Measurements from ENCODE around the gene MTAP.

DNA sequence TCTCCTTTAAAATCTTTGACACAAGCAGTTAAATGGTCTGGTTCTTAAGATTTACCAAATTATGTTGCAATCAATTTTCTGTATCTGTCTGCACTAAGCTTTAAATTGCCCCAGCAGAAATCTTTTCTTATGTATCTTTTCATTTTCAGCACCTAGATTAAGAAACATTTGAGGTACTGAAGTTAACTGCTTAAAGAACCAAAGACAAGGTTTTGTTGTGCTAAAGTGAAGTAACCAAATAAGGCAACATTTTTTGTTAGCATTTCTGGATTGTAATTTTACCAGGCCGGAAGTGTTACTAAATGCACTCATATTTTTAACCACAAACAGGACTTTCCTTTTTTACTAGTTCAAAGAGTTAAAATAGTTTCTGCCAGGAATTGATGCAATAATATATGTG is 24.1 kb upstream of the MTAP start:
- TF ChIP-seq, protein P1, sequence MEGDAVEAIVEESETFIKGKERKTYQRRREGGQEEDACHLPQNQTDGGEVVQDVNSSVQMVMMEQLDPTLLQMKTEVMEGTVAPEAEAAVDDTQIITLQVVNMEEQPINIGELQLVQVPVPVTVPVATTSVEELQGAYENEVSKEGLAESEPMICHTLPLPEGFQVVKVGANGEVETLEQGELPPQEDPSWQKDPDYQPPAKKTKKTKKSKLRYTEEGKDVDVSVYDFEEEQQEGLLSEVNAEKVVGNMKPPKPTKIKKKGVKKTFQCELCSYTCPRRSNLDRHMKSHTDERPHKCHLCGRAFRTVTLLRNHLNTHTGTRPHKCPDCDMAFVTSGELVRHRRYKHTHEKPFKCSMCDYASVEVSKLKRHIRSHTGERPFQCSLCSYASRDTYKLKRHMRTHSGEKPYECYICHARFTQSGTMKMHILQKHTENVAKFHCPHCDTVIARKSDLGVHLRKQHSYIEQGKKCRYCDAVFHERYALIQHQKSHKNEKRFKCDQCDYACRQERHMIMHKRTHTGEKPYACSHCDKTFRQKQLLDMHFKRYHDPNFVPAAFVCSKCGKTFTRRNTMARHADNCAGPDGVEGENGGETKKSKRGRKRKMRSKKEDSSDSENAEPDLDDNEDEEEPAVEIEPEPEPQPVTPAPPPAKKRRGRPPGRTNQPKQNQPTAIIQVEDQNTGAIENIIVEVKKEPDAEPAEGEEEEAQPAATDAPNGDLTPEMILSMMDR (IDR thresholded peaks at IDR 0.05; ENCODE audit: insufficient read depth, low read length, poor library complexity, severe bottlenecking), result no peak
- no peak for TF ChIP-seq EZH2phosphoT487 (conservative IDR thresholded peaks at IDR 0.05; ENCODE audit: low read length)

All from SU-DHL-6 (cell line).